Measurements from ENCODE around the gene KIF16B.

The KIF16B gene

DNA sequence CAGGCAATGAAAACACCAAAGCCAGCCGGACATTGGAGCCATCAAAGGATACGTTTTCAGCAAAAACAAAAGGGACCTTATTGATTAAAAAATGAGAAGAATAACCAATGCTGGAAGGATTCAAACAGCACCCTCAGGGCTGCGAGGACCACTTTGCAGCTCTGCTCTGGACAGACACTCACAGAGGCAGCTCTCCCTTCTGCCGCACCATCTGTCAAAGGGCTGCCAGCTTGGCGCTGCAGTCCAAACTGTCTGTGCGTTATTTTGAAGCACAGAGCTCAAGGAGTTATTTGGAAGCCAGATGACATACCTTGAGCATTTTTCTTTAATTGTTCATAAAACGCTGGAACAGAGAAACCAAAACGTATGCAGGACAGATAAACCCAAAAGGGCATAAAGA is 85.2 kb downstream of the KIF16B start:
- H3K4me3 ChIP-seq (ENCODE audit: low read depth in 1 of 2, low read length in 2 of 2), result no peak overlapping the region
- no peak for DNase-seq
- H4K20me1 ChIP-seq (ENCODE audit: insufficient read depth, low read length), result no peaks in the 10 kb centered on the region
- no peak overlapping the region for H3K4me2 ChIP-seq (ENCODE audit: insufficient read depth, low read length)
- no peaks in the 10 kb centered on the region for H3K36me3 ChIP-seq (ENCODE audit: insufficient read depth, low read length)
- H3K9me3 ChIP-seq (ENCODE audit: insufficient read depth, low read length, severe bottlenecking), result no peaks in the 10 kb centered on the region
- no peak for ATAC-seq (ENCODE audit: insufficient read depth, low read depth)
- H3K9ac ChIP-seq (ENCODE audit: low read depth, low read length), result no peak overlapping the region
- H3K27ac ChIP-seq (ENCODE audit: low read length), result no peak overlapping the region
- no peaks in the 10 kb centered on the region for H3K79me2 ChIP-seq (ENCODE audit: insufficient read depth, low read length)
- TF ChIP-seq EZH2 (IDR thresholded peaks at IDR 0.05; ENCODE audit: borderline replicate concordance, low read depth, low read length, severe bottlenecking) (no peak), CTCF (IDR thresholded peaks at IDR 0.05; ENCODE audit: borderline replicate concordance, extremely low read depth, low read length, poor library complexity, severe bottlenecking) (no peak)
- no peaks in the 10 kb centered on the region for H3K4me1 ChIP-seq (ENCODE audit: insufficient read depth, low read length)
- no peaks in the 10 kb centered on the region for H3K27me3 ChIP-seq (ENCODE audit: insufficient read depth, low read length, poor library complexity)
- H2AFZ ChIP-seq (ENCODE audit: low read depth, low read length), result no peak overlapping the region

GRCh38 chr20:16486532-16486931 is 86.7 kb downstream of the KIF16B start:
- H2AFZ ChIP-seq (ENCODE audit: low read depth, low read length), result no peak overlapping the region
- DNase-seq, result no peak
- TF ChIP-seq EZH2 (IDR thresholded peaks at IDR 0.05; ENCODE audit: borderline replicate concordance, low read depth, low read length, severe bottlenecking) (no peak), CTCF (IDR thresholded peaks at IDR 0.05; ENCODE audit: borderline replicate concordance, extremely low read depth, low read length, poor library complexity, severe bottlenecking) (no peak)
- H3K36me3 ChIP-seq (ENCODE audit: insufficient read depth, low read length), result no peaks in the 10 kb centered on the region
- H3K4me3 ChIP-seq (ENCODE audit: low read depth in 1 of 2, low read length in 2 of 2), result no peak overlapping the region
- H3K9me3 ChIP-seq (ENCODE audit: insufficient read depth, low read length, severe bottlenecking), result no peaks in the 10 kb centered on the region
- no peaks in the 10 kb centered on the region for H3K79me2 ChIP-seq (ENCODE audit: insufficient read depth, low read length)
- ATAC-seq (ENCODE audit: insufficient read depth, low read depth), result no peak
- H3K4me1 ChIP-seq (ENCODE audit: insufficient read depth, low read length), result no peaks in the 10 kb centered on the region
- no peak overlapping the region for H3K9ac ChIP-seq (ENCODE audit: low read depth, low read length)
- H3K27me3 ChIP-seq (ENCODE audit: insufficient read depth, low read length, poor library complexity), result no peaks in the 10 kb centered on the region
- H4K20me1 ChIP-seq (ENCODE audit: insufficient read depth, low read length), result no peaks in the 10 kb centered on the region
- no peak overlapping the region for H3K4me2 ChIP-seq (ENCODE audit: insufficient read depth, low read length)
- no peak overlapping the region for H3K27ac ChIP-seq (ENCODE audit: low read length)

DNA sequence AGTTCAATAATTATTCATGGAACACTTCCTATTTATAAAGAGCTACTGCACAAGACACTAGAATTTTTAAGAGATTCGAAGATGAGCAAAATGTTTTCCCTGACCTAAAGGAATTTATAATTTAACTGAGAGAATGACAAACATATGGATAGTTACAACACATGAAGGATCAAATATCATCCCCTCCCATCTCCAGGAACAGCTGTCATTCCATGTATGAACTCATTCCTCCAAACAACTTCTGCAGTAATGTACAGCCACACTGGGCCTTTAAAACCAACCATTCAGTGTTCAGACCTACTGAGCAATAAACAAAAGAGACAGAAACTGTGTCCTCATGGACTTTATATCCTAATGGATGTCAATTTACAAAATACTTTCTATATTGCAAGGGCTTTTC is 87.8 kb downstream of the KIF16B start:
- Histone ChIP-seq H2AFZ (ENCODE audit: low read depth, low read length) (no peak overlapping the region), H3K4me2 (ENCODE audit: insufficient read depth, low read length) (no peak overlapping the region), H3K9me3 (ENCODE audit: insufficient read depth, low read length, severe bottlenecking) (no peaks in the 10 kb centered on the region), H3K4me1 (ENCODE audit: insufficient read depth, low read length) (no peaks in the 10 kb centered on the region), H4K20me1 (ENCODE audit: insufficient read depth, low read length) (no peaks in the 10 kb centered on the region), H3K27me3 (ENCODE audit: insufficient read depth, low read length, poor library complexity) (no peaks in the 10 kb centered on the region), H3K79me2 (ENCODE audit: insufficient read depth, low read length) (no peaks in the 10 kb centered on the region), H3K36me3 (ENCODE audit: insufficient read depth, low read length) (no peaks in the 10 kb centered on the region), H3K27ac (ENCODE audit: low read length) (no peak overlapping the region), H3K4me3 (ENCODE audit: low read depth in 1 of 2, low read length in 2 of 2) (no peak overlapping the region), H3K9ac (ENCODE audit: low read depth, low read length) (no peak overlapping the region)
- TF ChIP-seq EZH2 (IDR thresholded peaks at IDR 0.05; ENCODE audit: borderline replicate concordance, low read depth, low read length, severe bottlenecking) (no peak), CTCF (IDR thresholded peaks at IDR 0.05; ENCODE audit: borderline replicate concordance, extremely low read depth, low read length, poor library complexity, severe bottlenecking) (no peak)
- DNase-seq (no peak), ATAC-seq (ENCODE audit: insufficient read depth, low read depth) (no peak)

DNA sequence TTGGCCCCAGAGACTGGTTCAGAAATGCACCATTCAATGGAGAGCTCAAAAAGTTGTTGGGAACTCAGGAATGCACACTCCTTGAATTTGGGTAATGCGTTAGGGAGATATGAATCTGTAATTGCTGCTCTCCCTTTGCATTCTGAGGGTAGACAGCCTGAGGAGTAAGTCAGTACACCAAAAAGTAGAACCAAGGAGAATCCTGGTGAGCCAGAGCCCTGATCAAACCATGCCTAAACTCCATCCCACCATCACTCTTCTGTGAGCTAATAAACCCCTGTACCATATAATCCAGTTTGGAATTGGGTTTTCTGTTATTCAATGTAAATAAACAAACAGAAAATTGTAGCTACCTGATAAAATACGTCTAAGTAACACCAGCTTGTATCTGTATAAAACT is 90.2 kb downstream of the KIF16B start:
- no peaks in the 10 kb centered on the region for H3K9me3 ChIP-seq (ENCODE audit: insufficient read depth, low read length, severe bottlenecking)
- H2AFZ ChIP-seq (ENCODE audit: low read depth, low read length), result no peak overlapping the region
- H3K79me2 ChIP-seq (ENCODE audit: insufficient read depth, low read length), result no peaks in the 10 kb centered on the region
- H3K4me1 ChIP-seq (ENCODE audit: insufficient read depth, low read length), result no peaks in the 10 kb centered on the region
- no peak overlapping the region for H3K27ac ChIP-seq (ENCODE audit: low read length)
- H3K27me3 ChIP-seq (ENCODE audit: insufficient read depth, low read length, poor library complexity), result no peaks in the 10 kb centered on the region
- H3K4me3 ChIP-seq (ENCODE audit: low read depth in 1 of 2, low read length in 2 of 2), result no peak overlapping the region
- no peaks in the 10 kb centered on the region for H4K20me1 ChIP-seq (ENCODE audit: insufficient read depth, low read length)
- no peak for ATAC-seq (ENCODE audit: insufficient read depth, low read depth)
- DNase-seq, result no peak
- no peaks in the 10 kb centered on the region for H3K36me3 ChIP-seq (ENCODE audit: insufficient read depth, low read length)
- H3K4me2 ChIP-seq (ENCODE audit: insufficient read depth, low read length), result no peak overlapping the region
- no peak overlapping the region for H3K9ac ChIP-seq (ENCODE audit: low read depth, low read length)
- TF ChIP-seq EZH2 (IDR thresholded peaks at IDR 0.05; ENCODE audit: borderline replicate concordance, low read depth, low read length, severe bottlenecking) (no peak), CTCF (IDR thresholded peaks at IDR 0.05; ENCODE audit: borderline replicate concordance, extremely low read depth, low read length, poor library complexity, severe bottlenecking) (no peak)

Measured in DND-41 (cell line).